Subcutaneous preadipocyte (primary cell): Measurements from ENCODE around the gene TSC22D4. TPM values are rescaled to one million over a fixed set of nuclear protein-coding genes. Genes with fewer than 3 reads are reported as not detected.

ENCODE experiments used
- total RNA-seq: library from RNA; depleted of rRNA; stranded (reverse); fragments of >200 nt; gene quantifications from 2 replicates; pipeline ENCODE4 v1.2.3, GENCODE V29; 2012

The TSC22D4 gene
- total RNA-seq, result 27.9 and 45.0 TPM in 2 replicates

GRCh38 chr7:100478958-100479660 lies at the start of gene TSC22D4:
TSS of gene TSC22D4 (minus strand) at chr7:100479214. CDS start at chr7:100478038, 1,176 bp downstream.

GRCh38 chr7:100483722-100484672 lies 5.0 kb upstream of the TSC22D4 start, which contains the start of gene NYAP1:
TSS of gene NYAP1 (plus strand) at chr7:100483927. CDS start at chr7:100485312, 1,385 bp downstream.

GRCh38 chr7:100464210-100464660 lies 14.8 kb downstream of the TSC22D4 start, which contains the start of gene SPACDR:
TSS of gene SPACDR (minus strand) at chr7:100464260. CDS start at chr7:100464025, 235 bp downstream.

GRCh38 chr7:100429637-100430492 lies 49.1 kb downstream of the TSC22D4 start, which contains the start of gene MEPCE:
TSS of gene MEPCE (plus strand) at chr7:100429831. CDS start at chr7:100430019, 188 bp downstream.

GRCh38 chr7:100428199-100428966 lies 50.6 kb downstream of the TSC22D4 start, which contains the start of gene ZCWPW1:
TSS of gene ZCWPW1 (minus strand) at chr7:100428703. CDS start at chr7:100420649, 8,054 bp downstream.

Other genes with a start within 250 kb of the TSC22D4 start
- not detected in 2 replicates for gene SPDYE3, start 171.5 kb downstream of the TSC22D4 start, total RNA-seq
- 7.7 and 11.5 TPM in 2 replicates for gene PILRB, start 121.1 kb downstream of the TSC22D4 start, total RNA-seq
- gene PILRA, start 105.7 kb downstream of the TSC22D4 start, total RNA-seq, result under 0.01 and 0.39 TPM in 2 replicates
- gene ZCWPW1, start 50.5 kb downstream of the TSC22D4 start, total RNA-seq, result 0.59 and 1.5 TPM in 2 replicates
- gene MEPCE, start 49.4 kb downstream of the TSC22D4 start, total RNA-seq, result 36.4 and 56.1 TPM in 2 replicates
- gene PPP1R35, start 42.7 kb downstream of the TSC22D4 start, total RNA-seq, result 10.7 and 19.2 TPM in 2 replicates
- gene SPACDR, start 15.0 kb downstream of the TSC22D4 start, total RNA-seq, result 0.37 and 0.78 TPM in 2 replicates
- gene NYAP1, start 4.7 kb upstream of the TSC22D4 start, total RNA-seq, result 1.5 and 2.0 TPM in 2 replicates
- gene AGFG2, start 60.0 kb upstream of the TSC22D4 start, total RNA-seq, result 8.8 and 19.4 TPM in 2 replicates
- 0.20 TPM in 1 of 2 replicates, not detected in the other for gene SAP25, start 94.7 kb upstream of the TSC22D4 start, total RNA-seq
- 8.5 and 11.9 TPM in 2 replicates for gene LRCH4, start 106.9 kb upstream of the TSC22D4 start, total RNA-seq
- 0.37 and 0.59 TPM in 2 replicates for gene FBXO24, start 107.1 kb upstream of the TSC22D4 start, total RNA-seq
- 145 and 178 TPM in 2 replicates for gene PCOLCE, start 123.1 kb upstream of the TSC22D4 start, total RNA-seq
- 6.3 and 7.0 TPM in 2 replicates for gene MOSPD3, start 133.3 kb upstream of the TSC22D4 start, total RNA-seq
- gene TFR2, start 162.3 kb upstream of the TSC22D4 start, total RNA-seq, result under 0.01 and 0.20 TPM in 2 replicates
- not detected in 2 replicates for gene ACTL6B, start 177.2 kb upstream of the TSC22D4 start, total RNA-seq
- gene GNB2, start 194.5 kb upstream of the TSC22D4 start, total RNA-seq, result 82.3 and 108 TPM in 2 replicates
- 16.2 and 22.9 TPM in 2 replicates for gene GIGYF1, start 215.0 kb upstream of the TSC22D4 start, total RNA-seq
- 52.2 and 52.8 TPM in 2 replicates for gene POP7, start 226.9 kb upstream of the TSC22D4 start, total RNA-seq
- not detected in 2 replicates for gene EPO, start 241.3 kb upstream of the TSC22D4 start, total RNA-seq